Measurements from ENCODE around the gene MEA1. TPM values are rescaled to one million over a fixed set of nuclear protein-coding genes. Genes with fewer than 3 reads are reported as not detected.
A peak's percentile ranks its signal among the peaks of the same experiment; 100 is the strongest.
"Not testable (repeated sequence)": the region's sequence is repeated elsewhere in the genome, so short reads cannot be mapped to it uniquely, and the experiment has no call there.

MEA1 gene
- total and polyA plus RNA-seq, 4 donors = 31.5 to 109 (median 106) TPM

- H3K4me1 ChIP-seq (ENCODE audit: control insufficient read depth, insufficient read depth, low read length) = peaks cover 51% of the 10 kb centered on the region
- H3K27ac ChIP-seq (ENCODE audit: low read depth, low read length) = peak overlapping the region; percentile 81
- no peaks in the 10 kb centered on the region for H3K9me3 ChIP-seq (ENCODE audit: control insufficient read depth, insufficient read depth, low read length)
- DNase-seq (ENCODE audit: low read depth in 4 of 6, low spot score in 6 of 6) = peak in 1 of 6 donors; percentile 15
- WGBS (ENCODE audit: insufficient coverage) = 2% methylated on average over 7 of the region's 7 CpGs
- H3K27me3 ChIP-seq (ENCODE audit: control insufficient read depth, insufficient read depth, low read length) = no peaks in the 10 kb centered on the region
- peak overlapping the region; percentile 76 for H3K4me3 ChIP-seq (ENCODE audit: low read depth, low read length)
- H3K36me3 ChIP-seq (ENCODE audit: control insufficient read depth, insufficient read depth, low read length) = peaks cover 59% of the 10 kb centered on the region
Observed at GRCh38 chr6:43014434-43014909, 726 bp upstream of the MEA1 start.

GRCh38 chr6:43013097-43013842 lies 476 bp downstream of the MEA1 start:
- H3K27me3 ChIP-seq (ENCODE audit: control insufficient read depth, insufficient read depth, low read length) = no peaks in the 10 kb centered on the region
- DNase-seq (ENCODE audit: low read depth in 4 of 6, low spot score in 6 of 6) = peak in 1 of 6 donors; percentile 4
- WGBS (ENCODE audit: insufficient coverage) = 4% methylated on average over 25 of the region's 25 CpGs
- no peaks in the 10 kb centered on the region for H3K9me3 ChIP-seq (ENCODE audit: control insufficient read depth, insufficient read depth, low read length)
- peak overlapping the region; percentile 67 for H3K27ac ChIP-seq (ENCODE audit: low read depth, low read length)
- peak overlapping the region; percentile 76 for H3K4me3 ChIP-seq (ENCODE audit: low read depth, low read length)
- H3K4me1 ChIP-seq (ENCODE audit: control insufficient read depth, insufficient read depth, low read length) = peaks cover 51% of the 10 kb centered on the region
- H3K36me3 ChIP-seq (ENCODE audit: control insufficient read depth, insufficient read depth, low read length) = peaks cover 60% of the 10 kb centered on the region

- Histone ChIP-seq H3K27me3 (ENCODE audit: control insufficient read depth, insufficient read depth, low read length) (no peaks in the 10 kb centered on the region), H3K9me3 (ENCODE audit: control insufficient read depth, insufficient read depth, low read length) (no peaks in the 10 kb centered on the region), H3K4me3 (ENCODE audit: low read depth, low read length) (no peak overlapping the region), H3K27ac (ENCODE audit: low read depth, low read length) (no peak overlapping the region), H3K36me3 (ENCODE audit: control insufficient read depth, insufficient read depth, low read length) (peaks cover 60% of the 10 kb centered on the region), H3K4me1 (ENCODE audit: control insufficient read depth, insufficient read depth, low read length) (peaks cover 51% of the 10 kb centered on the region)
- DNase-seq (ENCODE audit: low read depth in 4 of 6, low spot score in 6 of 6) = no peak
- WGBS (ENCODE audit: insufficient coverage) = 85% methylated on average over 5 of the region's 6 CpGs
Observed at GRCh38 chr6:43012364-43012763, 1.4 kb downstream of the MEA1 start.

GRCh38 chr6:43011207-43011606 lies 2.5 kb downstream of the MEA1 start:
- Histone ChIP-seq H3K9me3 (ENCODE audit: control insufficient read depth, insufficient read depth, low read length) (no peaks in the 10 kb centered on the region), H3K4me1 (ENCODE audit: control insufficient read depth, insufficient read depth, low read length) (peaks cover 41% of the 10 kb centered on the region), H3K27me3 (ENCODE audit: control insufficient read depth, insufficient read depth, low read length) (no peaks in the 10 kb centered on the region), H3K4me3 (ENCODE audit: low read depth, low read length) (no peak overlapping the region), H3K27ac (ENCODE audit: low read depth, low read length) (no peak overlapping the region), H3K36me3 (ENCODE audit: control insufficient read depth, insufficient read depth, low read length) (peaks cover 64% of the 10 kb centered on the region)
- 82% methylated on average over 5 of the region's 6 CpGs for WGBS (ENCODE audit: insufficient coverage)
- no peak for DNase-seq (ENCODE audit: low read depth in 4 of 6, low spot score in 6 of 6)

GRCh38 chr6:43009124-43009523 lies 4.6 kb downstream of the MEA1 start:
- Histone ChIP-seq H3K9me3 (ENCODE audit: control insufficient read depth, insufficient read depth, low read length) (no peaks in the 10 kb centered on the region), H3K36me3 (ENCODE audit: control insufficient read depth, insufficient read depth, low read length) (peaks cover 74% of the 10 kb centered on the region), H3K27me3 (ENCODE audit: control insufficient read depth, insufficient read depth, low read length) (no peaks in the 10 kb centered on the region), H3K4me3 (ENCODE audit: low read depth, low read length) (no peak overlapping the region), H3K4me1 (ENCODE audit: control insufficient read depth, insufficient read depth, low read length) (peaks cover 23% of the 10 kb centered on the region), H3K27ac (ENCODE audit: low read depth, low read length) (no peak overlapping the region)
- 62% methylated on average over 5 of the region's 6 CpGs for WGBS (ENCODE audit: insufficient coverage)
- peak in 2 of 6 donors; percentile 43 to 71 for DNase-seq (ENCODE audit: low read depth in 4 of 6, low spot score in 6 of 6)

- H3K27me3 ChIP-seq (ENCODE audit: control insufficient read depth, insufficient read depth, low read length) = no peaks in the 10 kb centered on the region
- no peak overlapping the region for H3K4me3 ChIP-seq (ENCODE audit: low read depth, low read length)
- H3K27ac ChIP-seq (ENCODE audit: low read depth, low read length) = no peak overlapping the region
- no peak for DNase-seq (ENCODE audit: low read depth in 4 of 6, low spot score in 6 of 6)
- H3K9me3 ChIP-seq (ENCODE audit: control insufficient read depth, insufficient read depth, low read length) = no peaks in the 10 kb centered on the region
- H3K4me1 ChIP-seq (ENCODE audit: control insufficient read depth, insufficient read depth, low read length) = peaks cover 7% of the 10 kb centered on the region
- WGBS (ENCODE audit: insufficient coverage) = 95% methylated on average over 7 of the region's 9 CpGs
- peaks cover 82% of the 10 kb centered on the region for H3K36me3 ChIP-seq (ENCODE audit: control insufficient read depth, insufficient read depth, low read length)
Observed at GRCh38 chr6:43007126-43007525, 6.6 kb downstream of the MEA1 start.

GRCh38 chr6:43006251-43006650 lies 7.5 kb downstream of the MEA1 start:
- Histone ChIP-seq H3K27ac (ENCODE audit: low read depth, low read length) (no peak overlapping the region), H3K9me3 (ENCODE audit: control insufficient read depth, insufficient read depth, low read length) (no peaks in the 10 kb centered on the region), H3K36me3 (ENCODE audit: control insufficient read depth, insufficient read depth, low read length) (peaks cover 78% of the 10 kb centered on the region), H3K4me3 (ENCODE audit: low read depth, low read length) (no peak overlapping the region), H3K27me3 (ENCODE audit: control insufficient read depth, insufficient read depth, low read length) (no peaks in the 10 kb centered on the region), H3K4me1 (ENCODE audit: control insufficient read depth, insufficient read depth, low read length) (no peaks in the 10 kb centered on the region)
- WGBS (ENCODE audit: insufficient coverage) = 95% methylated on average over 10 of the region's 11 CpGs
- no peak for DNase-seq (ENCODE audit: low read depth in 4 of 6, low spot score in 6 of 6)

- Histone ChIP-seq H3K36me3 (ENCODE audit: control insufficient read depth, insufficient read depth, low read length) (peaks cover 76% of the 10 kb centered on the region), H3K27me3 (ENCODE audit: control insufficient read depth, insufficient read depth, low read length) (no peaks in the 10 kb centered on the region), H3K4me1 (ENCODE audit: control insufficient read depth, insufficient read depth, low read length) (no peaks in the 10 kb centered on the region), H3K9me3 (ENCODE audit: control insufficient read depth, insufficient read depth, low read length) (no peaks in the 10 kb centered on the region), H3K27ac (ENCODE audit: low read depth, low read length) (no peak overlapping the region), H3K4me3 (ENCODE audit: low read depth, low read length) (no peak overlapping the region)
- WGBS (ENCODE audit: insufficient coverage) = 94% methylated on average over 1 of the region's 5 CpGs
- no peak for DNase-seq (ENCODE audit: low read depth in 4 of 6, low spot score in 6 of 6)
Observed at GRCh38 chr6:43005844-43006243, 7.9 kb downstream of the MEA1 start.

GRCh38 chr6:43001843-43002242 lies 11.9 kb downstream of the MEA1 start:
- Histone ChIP-seq H3K9me3 (ENCODE audit: control insufficient read depth, insufficient read depth, low read length) (no peaks in the 10 kb centered on the region), H3K27ac (ENCODE audit: low read depth, low read length) (no peak overlapping the region), H3K4me3 (ENCODE audit: low read depth, low read length) (no peak overlapping the region), H3K27me3 (ENCODE audit: control insufficient read depth, insufficient read depth, low read length) (no peaks in the 10 kb centered on the region), H3K36me3 (ENCODE audit: control insufficient read depth, insufficient read depth, low read length) (peaks cover 46% of the 10 kb centered on the region), H3K4me1 (ENCODE audit: control insufficient read depth, insufficient read depth, low read length) (no peaks in the 10 kb centered on the region)
- no peak for DNase-seq (ENCODE audit: low read depth in 4 of 6, low spot score in 6 of 6)
- 100% methylated on average over 6 of the region's 8 CpGs for whole genome bisulfite sequencing (ENCODE audit: insufficient coverage)

GRCh38 chr6:42998205-42998604 lies 15.5 kb downstream of the MEA1 start:
- H3K27me3 ChIP-seq (ENCODE audit: control insufficient read depth, insufficient read depth, low read length); DNase-seq (ENCODE audit: low read depth in 4 of 6, low spot score in 6 of 6); H3K4me3 ChIP-seq (ENCODE audit: low read depth, low read length); H3K9me3 ChIP-seq (ENCODE audit: control insufficient read depth, insufficient read depth, low read length); H3K4me1 ChIP-seq (ENCODE audit: control insufficient read depth, insufficient read depth, low read length); H3K27ac ChIP-seq (ENCODE audit: low read depth, low read length): not testable (repeated sequence)
- H3K36me3 ChIP-seq (ENCODE audit: control insufficient read depth, insufficient read depth, low read length) = peaks cover 25% of the 10 kb centered on the region
- WGBS (ENCODE audit: insufficient coverage) = 89% methylated on average over 9 of the region's 9 CpGs

Data from spinal cord (tissue), 10 donors.